Gastroesophageal sphincter (tissue), 4 donors: ENCODE results near the gene PSMC1. TPM values are rescaled to one million over a fixed set of nuclear protein-coding genes. Genes with fewer than 3 reads are reported as not detected.

Source experiments
- ATAC-seq: fragments of 150-250 bp; one replicate; pipeline ENCODE4 v1.9.1; 2016; ENCODE audit warnings: mild to moderate bottlenecking, moderate library complexity
- H3K27ac ChIP-seq, 4 donors: fragments of 200-600 bp; sonication (generic) in 3 of 4; 1 replicate in 3 of 4; 2 replicates in 1 of 4; pipeline ENCODE4 v1.5.1; 2016 to 2019
- H3K27me3 ChIP-seq: fragments of 200-600 bp; sonication (generic); one replicate; pipeline ENCODE4 v1.5.1; 2019
- H3K36me3 ChIP-seq, 2 donors: fragments of 200-600 bp; sonication (generic); one replicate each; pipeline ENCODE4 v1.5.1; 2019; ENCODE audit warnings: control low read depth in 1 of 2
- H3K4me1 ChIP-seq, 3 donors: fragments of 200-600 bp; sonication (generic); 1 replicate in 2 of 3; 2 replicates in 1 of 3; pipeline ENCODE4 v1.5.1; 2016 to 2019; ENCODE audit warnings: control low read depth in 2 of 3
- H3K4me3 ChIP-seq, 2 donors: fragments of 200-600 bp; sonication (generic); one replicate each; pipeline ENCODE4 v1.5.1; 2019; ENCODE audit warnings: mild to moderate bottlenecking in 1 of 2, moderate library complexity in 1 of 2
- H3K9me3 ChIP-seq, 3 donors: fragments of 200-600 bp; sonication (generic); one replicate each; pipeline ENCODE4 v1.5.1; 2017 to 2019; ENCODE audit warnings: control low read depth in 2 of 3
- EP300 ChIP-seq: sonication (generic); formaldehyde crosslinking; IDR thresholded peaks from one replicate; pipeline ENCODE4 v1.6.1; 2017; ENCODE audit warnings: antibody characterized with exemption, mild to moderate bottlenecking
- POLR2A ChIP-seq, 2 donors: fragments of 450-650 bp; IDR thresholded peaks; one replicate each; pipeline ENCODE4 v1.6.1; 2017; ENCODE audit warnings: antibody characterized with exemption in 2 of 2, mild to moderate bottlenecking in 2 of 2, moderate library complexity in 1 of 2
- POLR2AphosphoS5 ChIP-seq: sonication (generic); formaldehyde crosslinking; IDR thresholded peaks from one replicate; pipeline ENCODE4 v1.6.1; 2017; ENCODE audit warnings: antibody characterized with exemption
- WGBS, 2 donors: methylation state at CpG; one replicate each; pipeline ENCODE4 v1.1.5; 2018; ENCODE audit warnings: low coverage in 1 of 2; 5-methylcytosine and 5-hydroxymethylcytosine counted together
- total RNA-seq, 4 donors: library from RNA; depleted of rRNA; stranded (reverse); fragments of >200 nt; gene quantifications; one replicate each; pipeline ENCODE4 v1.1.0, GENCODE V29; 2016
- TF ChIP-seq, protein P1 (sequence below), 4 experiments: fragments of 200-600 bp in 2 of 4; fragments of 450-650 bp in 2 of 4; sonication (generic) in 1 of 4; IDR thresholded peaks; one replicate each; pipeline ENCODE4 v1.5.1; 2017 to 2019; ENCODE audit warnings: antibody characterized with exemption in 4 of 4, mild to moderate bottlenecking in 2 of 4, moderate library complexity in 2 of 4

PSMC1 gene
- total RNA-seq, 4 donors from 2014 or later, result 147 to 228 (median 150) TPM

DNA sequence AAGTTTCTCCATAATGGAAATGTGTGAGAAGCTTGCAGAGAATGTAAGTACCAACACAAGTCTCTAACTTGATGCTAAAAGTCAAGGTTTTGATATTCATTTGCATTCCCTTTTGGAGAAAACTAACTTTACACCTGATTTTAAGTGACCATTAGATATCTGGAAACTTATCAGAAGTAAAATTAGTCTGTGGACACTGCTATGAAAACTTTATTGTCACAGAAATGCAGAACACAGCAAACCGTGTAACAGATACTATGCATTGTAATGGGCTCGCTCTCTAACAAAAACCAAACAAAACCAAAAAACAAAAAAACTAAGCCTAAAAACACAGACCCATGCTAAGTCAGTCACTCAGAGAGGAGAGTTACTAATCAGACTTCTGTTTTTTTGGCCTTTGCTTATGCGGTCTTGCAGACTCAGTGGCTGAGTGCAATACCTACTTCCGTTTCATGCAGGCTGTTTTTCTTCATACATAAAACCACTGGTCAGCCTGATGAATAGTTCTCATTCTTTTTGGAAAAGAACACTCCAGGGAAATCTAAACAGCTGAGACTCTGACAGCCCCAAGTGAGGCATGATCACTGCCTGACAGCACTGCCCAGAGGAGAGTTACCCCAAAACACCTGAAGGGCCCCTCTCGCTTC is 39.6 kb downstream of the PSMC1 start:
- Histone ChIP-seq H3K4me3 (no peak overlapping the region), H3K36me3 (peaks cover 0 to 74% of the 10 kb centered on the region in 2 donors), H3K9me3 (no peaks in the 10 kb centered on the region), H3K27me3 (no peaks in the 10 kb centered on the region), H3K4me1 (peaks cover 0 to 34% (median 1%) of the 10 kb centered on the region in 3 donors), H3K27ac (no peak overlapping the region)
- TF ChIP-seq, protein P1, sequence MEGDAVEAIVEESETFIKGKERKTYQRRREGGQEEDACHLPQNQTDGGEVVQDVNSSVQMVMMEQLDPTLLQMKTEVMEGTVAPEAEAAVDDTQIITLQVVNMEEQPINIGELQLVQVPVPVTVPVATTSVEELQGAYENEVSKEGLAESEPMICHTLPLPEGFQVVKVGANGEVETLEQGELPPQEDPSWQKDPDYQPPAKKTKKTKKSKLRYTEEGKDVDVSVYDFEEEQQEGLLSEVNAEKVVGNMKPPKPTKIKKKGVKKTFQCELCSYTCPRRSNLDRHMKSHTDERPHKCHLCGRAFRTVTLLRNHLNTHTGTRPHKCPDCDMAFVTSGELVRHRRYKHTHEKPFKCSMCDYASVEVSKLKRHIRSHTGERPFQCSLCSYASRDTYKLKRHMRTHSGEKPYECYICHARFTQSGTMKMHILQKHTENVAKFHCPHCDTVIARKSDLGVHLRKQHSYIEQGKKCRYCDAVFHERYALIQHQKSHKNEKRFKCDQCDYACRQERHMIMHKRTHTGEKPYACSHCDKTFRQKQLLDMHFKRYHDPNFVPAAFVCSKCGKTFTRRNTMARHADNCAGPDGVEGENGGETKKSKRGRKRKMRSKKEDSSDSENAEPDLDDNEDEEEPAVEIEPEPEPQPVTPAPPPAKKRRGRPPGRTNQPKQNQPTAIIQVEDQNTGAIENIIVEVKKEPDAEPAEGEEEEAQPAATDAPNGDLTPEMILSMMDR (IDR thresholded peaks at IDR 0.05), result no peak
- TF ChIP-seq EP300 (no peak), POLR2A (IDR thresholded peaks at IDR 0.05) (no peak), POLR2AphosphoS5 (no peak)
- WGBS, 2 donors, result 64 to 76% methylated on average over 4 of the region's 5 CpGs
- no peak for ATAC-seq

DNA sequence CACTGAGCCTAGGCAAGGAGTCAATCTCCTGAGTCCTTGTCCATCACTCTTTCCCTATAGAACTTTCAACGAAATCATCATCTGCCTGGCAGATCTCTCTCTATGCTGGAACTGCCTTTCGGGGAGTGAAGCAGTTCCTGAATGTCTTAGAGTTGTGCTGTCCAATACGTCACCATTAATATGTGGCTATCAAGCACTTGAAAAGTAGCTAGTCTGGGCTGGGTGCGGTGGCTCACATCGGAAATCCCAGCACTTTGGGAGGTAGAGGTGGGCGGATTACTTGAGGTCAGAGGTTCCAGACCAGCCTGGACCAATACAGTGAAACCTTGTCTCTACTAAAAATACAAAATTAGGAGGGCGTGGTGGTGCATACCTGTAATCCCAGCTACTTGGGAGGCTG is 40.3 kb downstream of the PSMC1 start:
- Histone ChIP-seq H3K4me1 (peaks cover 0 to 40% (median 6%) of the 10 kb centered on the region in 3 donors), H3K9me3 (no peaks in the 10 kb centered on the region), H3K27ac (no peak overlapping the region), H3K36me3 (peaks cover 0 to 68% of the 10 kb centered on the region in 2 donors), H3K4me3 (no peak overlapping the region), H3K27me3 (no peaks in the 10 kb centered on the region)
- no peak for TF ChIP-seq EP300
- no peak for TF ChIP-seq POLR2A (IDR thresholded peaks at IDR 0.05)
- TF ChIP-seq, protein P1 (IDR thresholded peaks at IDR 0.05), result no peak
- no peak for TF ChIP-seq POLR2AphosphoS5
- WGBS, 2 donors, result 92 to 93% methylated on average over 6 of the region's 7 CpGs
- ATAC-seq, result no peak

DNA sequence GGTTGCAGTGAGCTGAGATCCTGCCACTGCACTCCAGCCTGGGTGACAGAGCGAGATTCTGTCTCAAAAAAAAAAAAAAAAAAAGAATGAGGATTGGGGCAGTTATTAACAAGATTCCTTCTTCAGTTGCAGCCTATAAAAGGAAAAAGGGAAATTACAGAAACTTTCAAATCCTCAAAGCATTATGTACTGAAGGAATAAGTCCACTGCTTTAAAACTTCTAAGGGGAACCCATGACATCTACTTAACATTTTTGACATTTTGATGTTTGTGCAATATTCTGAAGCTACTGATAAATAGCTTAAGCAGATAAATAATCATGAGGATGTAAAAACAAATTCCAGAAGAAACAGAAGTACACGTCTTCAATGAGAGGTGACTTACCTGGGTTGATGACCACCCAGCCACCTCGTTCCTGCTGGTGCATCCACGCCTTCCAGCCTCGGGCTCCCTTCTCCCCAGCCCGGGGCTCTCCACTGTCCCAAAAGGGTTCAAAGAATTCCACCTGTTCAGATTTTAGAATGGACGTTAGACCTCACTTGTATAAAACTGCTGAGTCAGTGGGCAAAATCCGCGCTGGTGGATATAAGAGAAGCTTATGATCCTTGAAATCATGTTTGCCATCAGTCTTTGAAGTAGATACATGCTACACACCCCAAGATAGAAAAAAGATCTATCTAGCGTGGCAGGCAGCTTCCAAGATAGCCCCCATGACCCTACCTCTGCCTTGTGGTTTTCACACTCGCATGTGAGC is 41.7 kb downstream of the PSMC1 start:
- H3K27me3 ChIP-seq, result no peaks in the 10 kb centered on the region
- no peak for ATAC-seq
- H3K36me3 ChIP-seq, result peaks cover 0 to 60% of the 10 kb centered on the region in 2 donors
- H3K4me1 ChIP-seq, result peaks cover 0 to 51% (median 12%) of the 10 kb centered on the region in 3 donors
- H3K27ac ChIP-seq, result no peak overlapping the region
- no peak for TF ChIP-seq EP300
- TF ChIP-seq, protein P1 (IDR thresholded peaks at IDR 0.05), result no peak
- TF ChIP-seq POLR2A (IDR thresholded peaks at IDR 0.05), result no peak
- no peak for TF ChIP-seq POLR2AphosphoS5
- 87 to 93% methylated on average over 7 to 11 of the region's 11 CpGs for WGBS, 2 donors
- H3K4me3 ChIP-seq, result no peak overlapping the region
- no peaks in the 10 kb centered on the region for H3K9me3 ChIP-seq

GRCh38 chr14:90299408-90299807 is 43.1 kb downstream of the PSMC1 start:
- no peak for ATAC-seq
- H3K9me3 ChIP-seq, result no peaks in the 10 kb centered on the region
- peak overlapping the region in 3 of 4 donors; percentile 56 to 76 (median 69) for H3K27ac ChIP-seq
- WGBS, 2 donors, result 26 to 60% methylated on average over 1 to 7 of the region's 7 CpGs
- no peak overlapping the region for H3K4me3 ChIP-seq
- H3K4me1 ChIP-seq, result peaks cover 0 to 51% (median 12%) of the 10 kb centered on the region in 3 donors
- no peaks in the 10 kb centered on the region for H3K27me3 ChIP-seq
- H3K36me3 ChIP-seq, result peaks cover 0 to 61% of the 10 kb centered on the region in 2 donors
- no peak for TF ChIP-seq EP300
- TF ChIP-seq POLR2AphosphoS5, result peak; percentile 14
- TF ChIP-seq, protein P1 (IDR thresholded peaks at IDR 0.05), result no peak
